ENCODE data around the gene MLLT3.

Gene MLLT3

DNA sequence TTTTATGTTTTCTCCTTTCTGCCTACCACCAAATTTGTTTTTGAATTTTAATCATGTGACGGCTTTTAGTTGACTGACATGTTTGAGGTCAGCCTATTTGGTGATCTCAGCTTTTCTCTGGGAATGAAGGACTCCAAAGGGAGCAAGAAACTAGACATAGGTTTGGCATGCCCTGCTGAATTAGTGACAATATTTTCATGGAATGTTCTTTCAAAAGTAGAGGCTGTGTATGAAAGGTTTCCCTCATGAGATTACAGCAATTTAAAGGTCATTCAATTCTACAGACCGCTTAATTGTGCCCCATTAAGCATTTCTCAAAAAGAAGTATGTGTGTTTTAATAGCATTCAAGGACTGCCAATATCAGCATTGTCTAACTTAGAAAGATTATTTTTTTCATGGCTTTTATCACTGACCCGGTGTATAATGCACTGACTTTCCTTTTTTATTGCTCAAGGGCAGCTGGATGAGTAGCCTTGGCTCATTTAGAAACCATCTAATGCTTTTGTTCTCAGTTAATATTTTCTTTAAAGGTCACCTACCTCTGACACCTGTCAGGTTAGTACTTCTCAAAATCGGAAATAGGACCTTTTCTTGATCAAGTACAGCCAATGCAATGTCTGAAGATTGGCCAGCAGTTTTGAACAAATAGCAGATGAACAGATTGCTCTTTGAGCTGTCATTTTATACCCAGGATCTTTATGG lies 8.1 kb upstream of the MLLT3 start:
- in situ Hi-C loops (cut with HindIII; ENCODE audit: low sequenced_read_pairs), result no loop called here

GRCh38 chr9:20625003-20625349 lies 2.7 kb upstream of the MLLT3 start:
- in situ Hi-C loops (cut with HindIII; ENCODE audit: low sequenced_read_pairs), result no loop called here

DNA sequence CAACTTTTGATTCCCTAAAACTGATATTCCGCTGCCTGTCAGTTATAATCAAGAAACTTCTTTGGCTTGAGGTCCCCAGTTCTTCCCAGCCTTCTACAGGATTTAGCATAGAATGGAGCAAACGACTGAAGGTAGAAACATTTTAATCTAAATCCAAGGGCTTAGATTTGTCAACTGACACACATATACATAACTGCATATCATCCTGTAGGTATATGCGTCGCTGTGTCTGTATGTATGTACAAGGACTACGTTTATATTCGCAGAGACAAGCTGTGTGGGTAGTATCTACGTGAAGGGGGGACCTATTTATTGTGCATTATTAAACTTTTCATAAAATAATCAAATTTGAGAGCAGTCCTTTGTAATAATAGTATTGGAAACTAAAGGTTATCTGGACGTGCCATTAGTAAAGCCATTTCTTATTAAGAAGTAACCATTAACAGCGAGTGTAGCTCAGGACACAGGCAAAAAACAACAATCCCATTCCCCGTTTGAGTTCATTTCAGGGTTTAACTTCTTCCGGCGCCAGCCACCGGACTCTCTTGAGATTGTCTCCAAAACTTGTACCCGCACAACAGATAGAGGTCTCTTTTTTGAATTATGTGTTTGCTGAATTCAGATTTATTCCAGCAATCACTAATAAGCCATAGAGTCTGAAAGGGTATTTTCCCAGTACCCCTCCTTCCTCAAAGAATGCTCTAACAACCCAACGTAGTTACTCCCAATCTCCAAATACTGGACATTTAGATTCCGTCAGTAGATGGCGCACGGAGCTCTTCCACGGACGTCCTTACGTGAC lies 2.1 kb upstream of the MLLT3 start:
- in situ Hi-C loops (cut with HindIII; ENCODE audit: low sequenced_read_pairs), result loop anchor here (5.0 to 25.0 kb wide), 3 partner anchors 272 to 612 kb away; no protein-coding TSS in a partner anchor

- in situ Hi-C loops (cut with HindIII; ENCODE audit: low sequenced_read_pairs), result loop anchor here (5.0 to 25.0 kb wide), 3 partner anchors 271 to 611 kb away; no protein-coding TSS in a partner anchor
Observed at GRCh38 chr9:20623748-20624124, 1.4 kb upstream of the MLLT3 start.

DNA sequence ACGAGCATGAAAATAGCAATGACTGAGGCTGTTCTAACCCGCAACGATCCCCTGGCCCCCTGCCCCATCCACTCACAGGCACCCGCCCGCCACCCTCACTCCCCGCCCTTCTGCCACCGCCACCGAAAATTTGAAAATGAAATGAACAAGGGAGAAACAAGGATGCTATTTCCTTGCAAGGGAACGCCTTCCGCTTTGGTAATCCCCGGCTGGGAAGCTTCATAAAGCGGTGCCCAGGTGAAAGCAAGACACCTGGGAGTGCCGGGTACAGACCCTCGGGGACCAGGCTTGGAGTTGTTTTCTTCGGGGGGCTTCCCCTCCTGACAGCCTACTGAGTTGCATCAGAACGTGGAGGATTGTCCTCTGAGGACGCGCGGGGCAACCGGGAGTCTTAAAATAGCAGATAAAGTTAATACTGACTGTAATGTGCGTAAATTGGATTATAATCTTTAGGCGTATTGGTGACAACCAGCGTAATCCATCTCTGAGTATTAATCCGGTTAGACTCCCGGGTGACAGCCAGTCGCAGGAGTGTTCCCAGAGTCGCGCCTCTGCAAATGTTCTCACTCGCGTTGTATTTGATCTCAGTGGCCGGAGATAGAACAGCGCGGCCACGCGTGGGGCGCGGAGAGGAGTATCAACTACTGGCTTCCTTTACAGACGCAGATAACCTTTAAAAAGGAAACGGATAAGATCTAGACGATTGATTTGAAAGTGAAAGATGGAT lies 885 bp upstream of the MLLT3 start:
- in situ Hi-C loops (cut with HindIII; ENCODE audit: low sequenced_read_pairs), result loop anchor here (5.0 to 25.0 kb wide), 3 partner anchors 271 to 611 kb away; no protein-coding TSS in a partner anchor

DNA sequence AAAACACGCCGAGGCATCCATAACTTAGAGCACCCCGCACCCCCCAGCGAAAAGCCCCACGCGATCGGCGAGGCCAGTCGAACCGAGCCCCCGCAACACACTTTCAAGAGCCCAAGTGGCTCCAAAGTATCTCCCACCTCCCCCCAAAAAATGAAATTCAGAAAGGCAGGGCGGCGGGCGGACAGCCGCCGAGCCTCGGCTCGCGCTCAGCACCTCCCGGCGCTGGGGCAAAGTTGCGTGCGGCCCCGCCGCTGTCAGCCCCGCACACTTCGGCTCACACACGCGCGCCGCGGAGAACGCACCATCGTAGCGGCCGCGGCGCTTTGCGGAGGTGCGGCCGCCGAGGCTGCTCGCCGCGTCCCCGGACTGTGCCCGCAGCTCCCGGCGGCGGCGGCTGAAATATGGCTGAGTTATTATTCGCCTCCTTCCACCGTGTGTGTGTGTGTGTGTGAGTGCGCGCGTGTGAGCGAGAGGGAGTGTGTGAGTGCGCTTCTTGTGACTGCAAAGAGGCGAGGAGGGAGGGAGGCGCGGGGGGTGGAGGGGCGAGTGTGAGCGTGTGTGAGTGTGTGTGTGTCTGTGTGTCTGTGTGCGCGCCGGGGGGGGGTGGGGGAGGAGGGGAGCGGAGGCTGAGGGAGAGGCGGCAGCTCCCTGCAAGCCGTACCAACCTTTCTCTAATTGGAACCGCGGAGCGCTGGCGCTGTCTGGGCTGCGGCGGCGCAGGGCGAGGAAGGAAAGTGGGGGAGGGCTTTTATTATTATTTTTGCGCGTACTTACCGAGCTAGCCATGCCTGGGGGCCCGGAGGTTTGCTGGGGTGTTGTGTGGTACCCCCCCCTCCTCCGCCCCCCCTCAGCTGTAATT lies 599 bp downstream of the MLLT3 start:
- in situ Hi-C loops (cut with HindIII; ENCODE audit: low sequenced_read_pairs), result loop anchor here (5.0 to 25.0 kb wide), 3 partner anchors 269 to 609 kb away; no protein-coding TSS in a partner anchor

GRCh38 chr9:20620650-20621470 lies 1.4 kb downstream of the MLLT3 start:
- in situ Hi-C loops (cut with HindIII; ENCODE audit: low sequenced_read_pairs), result loop anchor here (5.0 to 25.0 kb wide), 3 partner anchors 269 to 609 kb away; no protein-coding TSS in a partner anchor

- in situ Hi-C loops (cut with HindIII; ENCODE audit: low sequenced_read_pairs), result loop anchor here (5.0 to 25.0 kb wide), 3 partner anchors 267 to 607 kb away; no protein-coding TSS in a partner anchor
Observed at GRCh38 chr9:20619487-20620200, 2.7 kb downstream of the MLLT3 start.

GRCh38 chr9:20618361-20618802 lies 3.9 kb downstream of the MLLT3 start:
- in situ Hi-C loops (cut with HindIII; ENCODE audit: low sequenced_read_pairs), result loop anchor here (25.0 kb wide), 1 partner anchor 606 kb away; no protein-coding TSS in a partner anchor

DNA sequence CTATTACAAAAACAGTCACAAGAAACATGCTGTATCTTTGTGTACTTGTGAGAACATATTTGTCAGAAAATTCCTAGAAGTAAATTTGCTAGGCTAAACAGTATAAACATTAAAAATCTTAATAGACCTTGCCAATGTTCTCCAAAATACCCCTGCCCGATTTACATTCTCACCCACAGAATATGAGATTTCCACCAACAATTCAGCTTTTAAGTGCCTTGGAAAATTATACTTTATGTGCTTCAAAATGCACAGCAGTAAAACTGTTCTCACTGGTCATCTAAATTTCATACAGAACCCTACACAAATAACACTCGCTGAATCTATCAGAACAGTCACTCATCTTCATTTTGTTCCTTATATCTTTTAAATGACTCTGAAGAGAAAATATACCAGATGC lies 5.5 kb downstream of the MLLT3 start:
- in situ Hi-C loops (cut with HindIII; ENCODE audit: low sequenced_read_pairs), result loop anchor here (25.0 kb wide), 1 partner anchor 605 kb away; no protein-coding TSS in a partner anchor

DNA sequence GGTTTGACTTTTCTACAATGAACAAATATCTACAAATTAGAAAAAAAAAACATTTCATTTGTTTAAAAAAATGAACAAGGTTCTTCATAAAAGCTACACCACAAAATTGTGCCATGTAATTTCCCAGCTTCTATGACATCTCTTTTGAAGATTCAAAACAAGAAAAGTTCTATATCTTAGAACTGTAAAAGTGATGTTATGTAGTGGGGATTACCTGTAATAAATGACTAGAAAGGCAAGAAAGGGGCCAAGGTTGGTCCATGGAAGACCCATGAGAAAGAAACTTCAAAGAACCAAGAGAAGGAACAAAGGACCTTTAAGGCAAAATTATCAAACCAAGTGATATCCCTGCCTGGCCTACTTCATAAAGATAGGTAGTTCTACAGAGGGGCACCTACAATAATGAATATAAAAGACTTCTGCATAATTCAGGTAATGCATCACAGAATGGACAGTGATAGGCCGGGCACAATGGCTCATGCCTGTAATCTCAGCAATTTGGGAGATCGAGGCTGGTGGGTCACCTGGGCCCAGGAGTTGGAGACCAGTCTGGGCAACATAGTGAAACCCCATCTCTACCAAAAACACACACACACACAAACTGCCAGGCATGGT lies 7.6 kb downstream of the MLLT3 start:
- in situ Hi-C loops (cut with HindIII; ENCODE audit: low sequenced_read_pairs), result loop anchor here (25.0 kb wide), 1 partner anchor 602 kb away; no protein-coding TSS in a partner anchor

- in situ Hi-C loops (cut with HindIII; ENCODE audit: low sequenced_read_pairs), result loop anchor here (25.0 kb wide), 1 partner anchor 599 kb away; no protein-coding TSS in a partner anchor
Observed at GRCh38 chr9:20611691-20612287, 10.5 kb downstream of the MLLT3 start.

DNA sequence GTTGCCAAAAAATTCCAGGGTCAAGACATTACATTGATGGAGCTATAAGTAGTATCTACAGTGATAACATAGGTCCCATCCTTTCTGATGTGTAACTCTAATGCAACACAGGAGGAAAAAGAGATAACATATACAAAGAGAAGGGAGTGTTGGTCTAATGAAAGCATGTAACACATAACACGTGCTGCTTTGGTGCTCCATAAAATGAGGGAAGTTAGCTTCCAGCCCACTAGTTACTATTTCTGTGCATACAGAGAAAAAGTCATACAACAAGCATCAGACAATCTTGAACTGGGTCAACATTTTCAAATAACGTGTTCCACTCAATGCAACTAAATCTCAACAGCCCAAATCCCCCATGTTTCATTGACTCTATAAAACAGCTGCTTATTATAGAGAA lies 11.7 kb downstream of the MLLT3 start:
- in situ Hi-C loops (cut with HindIII; ENCODE audit: low sequenced_read_pairs), result loop anchor here (25.0 kb wide), 1 partner anchor 598 kb away; no protein-coding TSS in a partner anchor

DNA sequence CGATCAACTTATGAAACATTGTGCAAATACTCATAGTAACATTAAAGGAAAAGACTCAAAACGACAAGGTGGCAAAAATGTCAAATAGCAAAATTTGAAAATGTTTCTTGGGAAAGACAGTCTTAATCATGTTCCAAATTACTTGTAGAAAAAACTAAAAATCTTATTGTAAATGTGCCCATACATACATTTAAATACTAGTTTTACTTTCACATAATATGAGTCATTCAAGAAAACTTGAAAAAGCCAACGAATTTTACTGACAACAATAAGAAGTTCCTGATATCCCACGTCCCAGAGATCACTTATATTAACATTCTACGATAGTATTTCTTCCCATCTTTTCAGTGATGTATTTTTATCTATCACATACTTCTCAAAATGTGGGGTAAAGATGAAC lies 13.7 kb downstream of the MLLT3 start:
- in situ Hi-C loops (cut with HindIII; ENCODE audit: low sequenced_read_pairs), result loop anchor here (25.0 kb wide), 1 partner anchor 596 kb away; no protein-coding TSS in a partner anchor

- in situ Hi-C loops (cut with HindIII; ENCODE audit: low sequenced_read_pairs), result loop anchor here (25.0 kb wide), 1 partner anchor 594 kb away; no protein-coding TSS in a partner anchor
Observed at GRCh38 chr9:20606652-20607051, 15.6 kb downstream of the MLLT3 start.

GRCh38 chr9:20604562-20604961 lies 17.7 kb downstream of the MLLT3 start:
- in situ Hi-C loops (cut with HindIII; ENCODE audit: low sequenced_read_pairs), result loop anchor here (25.0 kb wide), 1 partner anchor 592 kb away; no protein-coding TSS in a partner anchor

Data from endothelial cell of hepatic sinusoid (primary cell).